Measurements from ENCODE around the gene OR6S1. TPM values are rescaled to one million over a fixed set of nuclear protein-coding genes. Genes with fewer than 3 reads are reported as not detected.

Gene OR6S1
- polyA plus RNA-seq, 1 donor (not counting 4 experiments of a cell fraction or from before 2014, with no cell fraction given): not detected

DNA sequence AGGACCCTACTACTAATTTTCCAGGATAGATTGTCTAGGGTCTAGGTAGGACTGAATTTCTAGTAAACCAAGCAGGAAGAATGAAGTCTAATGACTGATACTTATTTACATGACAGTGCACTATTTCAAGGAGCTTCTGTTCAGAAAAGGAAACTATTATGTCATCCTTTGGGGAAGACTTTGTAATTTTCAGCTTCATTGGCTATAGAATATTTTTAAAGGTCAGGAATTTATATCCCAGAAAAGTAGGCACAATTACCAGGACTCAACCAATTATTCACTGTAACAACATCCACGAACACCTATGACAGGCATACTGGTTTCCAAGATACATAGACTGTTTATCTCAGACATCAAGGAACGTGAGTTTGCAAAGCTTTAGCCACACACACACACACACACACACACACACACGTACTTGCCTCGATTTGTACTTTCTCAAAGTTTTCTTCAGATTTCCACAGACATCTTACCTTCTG lies 23.2 kb downstream of the OR6S1 start:
- FAIRE-seq (no peak), DNase-seq (ENCODE audit: low read depth, low spot score) (no peak)
- Histone ChIP-seq H2AFZ (ENCODE audit: control insufficient read depth, low read length) (no peak overlapping the region), H3K4me2 (ENCODE audit: control insufficient read depth, extremely low read depth, insufficient read depth, low read depth, low read length) (no peak overlapping the region), H3K36me3 (ENCODE audit: control insufficient read depth in 2 of 2, extremely low read depth in 1 of 2, insufficient read depth in 2 of 2, low read length in 2 of 2) (no peaks in the 10 kb centered on the region), H3K79me2 (ENCODE audit: control insufficient read depth, insufficient read depth, low read length) (no peaks in the 10 kb centered on the region), H3K9me3 (ENCODE audit: control insufficient read depth, low read depth, low read length) (no peaks in the 10 kb centered on the region), H3K4me3 (ENCODE audit: control insufficient read depth in 2 of 3, extremely low read depth in 1 of 3, insufficient read depth in 2 of 3, low read depth in 1 of 3, low read length in 3 of 3) (no peak overlapping the region), H4K20me1 (ENCODE audit: control insufficient read depth, extremely low read depth, insufficient read depth, low read length) (no peaks in the 10 kb centered on the region), H3K27me3 (ENCODE audit: control insufficient read depth, extremely low read depth, insufficient read depth, low read length) (no peaks in the 10 kb centered on the region), H3K9me1 (ENCODE audit: control insufficient read depth, extremely low read depth, insufficient read depth, low read length) (no peaks in the 10 kb centered on the region), H3K27ac (ENCODE audit: control insufficient read depth, insufficient read depth, low read length) (no peak overlapping the region), H3K4me1 (ENCODE audit: control insufficient read depth, extremely low read depth, insufficient read depth, low read length) (peaks cover 5% of the 10 kb centered on the region), H3K9ac (ENCODE audit: control insufficient read depth, extremely low read depth, insufficient read depth, low read length) (no peak overlapping the region)
- dilution Hi-C loops (cut with MboI; ENCODE audit: extremely low pct_ligation_motif_present, low sequenced_read_pairs): no loop called here
- TF ChIP-seq EZH2 (IDR thresholded peaks at IDR 0.05; ENCODE audit: low read length): no peak
- TF ChIP-seq, protein P1, sequence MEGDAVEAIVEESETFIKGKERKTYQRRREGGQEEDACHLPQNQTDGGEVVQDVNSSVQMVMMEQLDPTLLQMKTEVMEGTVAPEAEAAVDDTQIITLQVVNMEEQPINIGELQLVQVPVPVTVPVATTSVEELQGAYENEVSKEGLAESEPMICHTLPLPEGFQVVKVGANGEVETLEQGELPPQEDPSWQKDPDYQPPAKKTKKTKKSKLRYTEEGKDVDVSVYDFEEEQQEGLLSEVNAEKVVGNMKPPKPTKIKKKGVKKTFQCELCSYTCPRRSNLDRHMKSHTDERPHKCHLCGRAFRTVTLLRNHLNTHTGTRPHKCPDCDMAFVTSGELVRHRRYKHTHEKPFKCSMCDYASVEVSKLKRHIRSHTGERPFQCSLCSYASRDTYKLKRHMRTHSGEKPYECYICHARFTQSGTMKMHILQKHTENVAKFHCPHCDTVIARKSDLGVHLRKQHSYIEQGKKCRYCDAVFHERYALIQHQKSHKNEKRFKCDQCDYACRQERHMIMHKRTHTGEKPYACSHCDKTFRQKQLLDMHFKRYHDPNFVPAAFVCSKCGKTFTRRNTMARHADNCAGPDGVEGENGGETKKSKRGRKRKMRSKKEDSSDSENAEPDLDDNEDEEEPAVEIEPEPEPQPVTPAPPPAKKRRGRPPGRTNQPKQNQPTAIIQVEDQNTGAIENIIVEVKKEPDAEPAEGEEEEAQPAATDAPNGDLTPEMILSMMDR (optimal IDR thresholded peaks at IDR 0.05 in 1 of 3, IDR thresholded peaks at IDR 0.05 in 1 of 3, conservative IDR thresholded peaks at IDR 0.05 in 1 of 3; ENCODE audit: extremely low read depth in 1 of 3, insufficient read depth in 2 of 3, low read length in 3 of 3): no peak

DNA sequence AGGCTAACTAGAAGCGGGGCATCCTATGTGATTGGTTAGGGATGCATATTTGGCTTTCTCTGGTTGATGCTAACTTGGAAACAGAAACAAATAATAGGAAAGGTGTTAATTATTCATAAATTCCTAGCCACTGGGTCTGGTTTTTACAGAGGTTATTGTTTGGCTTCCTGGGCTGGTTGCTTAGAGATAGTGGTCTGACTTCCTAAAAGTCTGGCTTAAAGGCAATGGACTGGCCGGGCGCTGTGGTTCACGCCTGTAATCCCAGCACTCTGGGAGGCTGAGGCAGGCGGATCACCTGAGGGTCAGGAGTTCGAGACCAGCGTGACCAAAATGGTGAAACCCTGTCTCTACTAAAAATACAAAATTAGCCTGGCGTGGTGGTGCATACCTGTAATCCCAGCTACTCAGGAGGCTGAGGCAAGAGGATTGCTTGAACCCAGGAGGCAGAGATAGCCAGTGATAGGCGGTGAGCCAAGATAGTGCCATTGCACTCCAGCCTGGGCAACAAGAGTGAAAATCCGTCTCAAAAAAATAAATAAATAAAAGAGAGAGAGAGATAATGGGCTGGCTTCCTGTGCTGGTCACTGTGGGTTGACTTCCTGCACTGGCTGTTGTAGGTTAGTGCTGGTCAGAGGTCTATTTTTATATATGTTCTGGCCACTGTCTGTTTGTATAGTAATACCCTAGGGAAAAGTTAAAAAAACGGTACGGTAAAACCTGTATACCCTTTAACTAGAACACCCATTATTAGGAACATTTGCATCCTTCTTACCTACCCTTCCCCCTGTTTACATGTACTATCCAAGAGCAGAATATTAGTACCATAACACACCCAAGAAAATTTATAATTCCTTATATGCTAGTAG lies 24.1 kb downstream of the OR6S1 start:
- FAIRE-seq (no peak), DNase-seq (ENCODE audit: low read depth, low spot score) (no peak)
- no peaks in the 10 kb centered on the region for H3K36me3 ChIP-seq (ENCODE audit: control insufficient read depth in 2 of 2, extremely low read depth in 1 of 2, insufficient read depth in 2 of 2, low read length in 2 of 2)
- peaks cover 3% of the 10 kb centered on the region for H3K9me1 ChIP-seq (ENCODE audit: control insufficient read depth, extremely low read depth, insufficient read depth, low read length)
- no peaks in the 10 kb centered on the region for H4K20me1 ChIP-seq (ENCODE audit: control insufficient read depth, extremely low read depth, insufficient read depth, low read length)
- dilution Hi-C loops (cut with MboI; ENCODE audit: extremely low pct_ligation_motif_present, low sequenced_read_pairs): no loop called here
- no peak overlapping the region for H3K9ac ChIP-seq (ENCODE audit: control insufficient read depth, extremely low read depth, insufficient read depth, low read length)
- no peak overlapping the region for H3K4me2 ChIP-seq (ENCODE audit: control insufficient read depth, extremely low read depth, insufficient read depth, low read depth, low read length)
- no peak overlapping the region for H3K4me3 ChIP-seq (ENCODE audit: control insufficient read depth in 2 of 3, extremely low read depth in 1 of 3, insufficient read depth in 2 of 3, low read depth in 1 of 3, low read length in 3 of 3)
- peaks cover 9% of the 10 kb centered on the region for H3K4me1 ChIP-seq (ENCODE audit: control insufficient read depth, extremely low read depth, insufficient read depth, low read length)
- TF ChIP-seq, protein P1 (optimal IDR thresholded peaks at IDR 0.05 in 1 of 3, IDR thresholded peaks at IDR 0.05 in 1 of 3, conservative IDR thresholded peaks at IDR 0.05 in 1 of 3; ENCODE audit: extremely low read depth in 1 of 3, insufficient read depth in 2 of 3, low read length in 3 of 3): no peak
- no peaks in the 10 kb centered on the region for H3K27me3 ChIP-seq (ENCODE audit: control insufficient read depth, extremely low read depth, insufficient read depth, low read length)
- H3K79me2 ChIP-seq (ENCODE audit: control insufficient read depth, insufficient read depth, low read length): no peaks in the 10 kb centered on the region
- H2AFZ ChIP-seq (ENCODE audit: control insufficient read depth, low read length): no peak overlapping the region
- H3K27ac ChIP-seq (ENCODE audit: control insufficient read depth, insufficient read depth, low read length): no peak overlapping the region
- H3K9me3 ChIP-seq (ENCODE audit: control insufficient read depth, low read depth, low read length): no peaks in the 10 kb centered on the region

All from keratinocyte (primary cell).